HG03066 (cell line): Measurements from ENCODE around the gene VCAN.

Experiments
- ATAC-seq: cut with Tn5 transposase; IDR thresholded peaks from one replicate; pipeline ENCODE4 v1.9.1; 2021; ENCODE audit warnings: low read depth; ENCODE audit not compliant: unreplicated experiment

Gene VCAN

DNA sequence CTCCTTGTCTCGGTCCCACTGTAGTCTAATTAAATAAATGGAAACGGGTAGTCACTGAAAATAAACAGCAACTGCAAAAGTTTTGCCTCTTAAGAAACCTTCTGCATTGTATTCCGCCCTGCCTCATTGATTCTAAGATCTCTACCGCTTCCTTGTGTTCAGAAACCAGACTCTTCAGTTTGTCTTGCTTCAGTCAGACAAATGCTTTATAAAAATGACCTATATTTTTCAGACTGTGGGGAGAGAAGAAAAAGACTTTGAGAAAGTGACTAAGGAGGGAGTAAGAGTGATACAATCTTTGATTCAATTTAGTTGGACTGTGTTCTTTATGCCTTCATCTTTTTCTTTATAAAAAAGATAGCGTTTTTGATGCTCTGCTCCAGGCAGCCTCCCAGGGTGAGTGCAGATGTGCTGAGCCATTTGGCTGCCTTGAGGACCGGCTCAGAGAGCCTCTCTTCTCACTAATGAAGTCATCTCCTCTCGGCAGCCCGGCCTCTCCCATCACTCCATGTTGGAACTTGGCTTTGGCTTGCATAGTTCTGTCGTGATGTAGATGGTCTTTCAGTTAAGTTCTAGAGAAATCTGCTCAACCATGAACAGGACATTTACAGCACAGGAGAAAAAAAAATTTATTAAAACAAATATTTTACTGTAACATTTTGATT is 4.0 kb upstream of the VCAN start:
- no peak for ATAC-seq

DNA sequence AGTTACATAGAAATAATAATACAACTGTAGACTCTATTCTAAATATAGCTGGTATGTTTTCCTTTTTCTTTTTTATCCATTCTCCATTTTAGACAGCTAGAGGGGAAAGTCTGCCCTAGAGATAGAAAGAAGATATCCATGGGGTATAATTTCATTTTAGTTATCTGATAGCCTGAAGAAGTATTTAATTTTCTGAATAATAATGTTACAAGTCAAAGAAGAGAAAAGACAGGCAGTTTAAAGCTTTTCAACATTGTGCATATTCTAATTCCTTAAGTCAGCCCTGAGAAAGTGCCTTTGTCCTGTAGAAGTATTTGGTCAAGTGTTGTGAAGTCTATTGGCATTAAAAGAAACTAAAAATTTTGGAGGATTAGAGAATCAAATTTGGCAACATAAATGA is 2.5 kb upstream of the VCAN start:
- ATAC-seq: no peak

DNA sequence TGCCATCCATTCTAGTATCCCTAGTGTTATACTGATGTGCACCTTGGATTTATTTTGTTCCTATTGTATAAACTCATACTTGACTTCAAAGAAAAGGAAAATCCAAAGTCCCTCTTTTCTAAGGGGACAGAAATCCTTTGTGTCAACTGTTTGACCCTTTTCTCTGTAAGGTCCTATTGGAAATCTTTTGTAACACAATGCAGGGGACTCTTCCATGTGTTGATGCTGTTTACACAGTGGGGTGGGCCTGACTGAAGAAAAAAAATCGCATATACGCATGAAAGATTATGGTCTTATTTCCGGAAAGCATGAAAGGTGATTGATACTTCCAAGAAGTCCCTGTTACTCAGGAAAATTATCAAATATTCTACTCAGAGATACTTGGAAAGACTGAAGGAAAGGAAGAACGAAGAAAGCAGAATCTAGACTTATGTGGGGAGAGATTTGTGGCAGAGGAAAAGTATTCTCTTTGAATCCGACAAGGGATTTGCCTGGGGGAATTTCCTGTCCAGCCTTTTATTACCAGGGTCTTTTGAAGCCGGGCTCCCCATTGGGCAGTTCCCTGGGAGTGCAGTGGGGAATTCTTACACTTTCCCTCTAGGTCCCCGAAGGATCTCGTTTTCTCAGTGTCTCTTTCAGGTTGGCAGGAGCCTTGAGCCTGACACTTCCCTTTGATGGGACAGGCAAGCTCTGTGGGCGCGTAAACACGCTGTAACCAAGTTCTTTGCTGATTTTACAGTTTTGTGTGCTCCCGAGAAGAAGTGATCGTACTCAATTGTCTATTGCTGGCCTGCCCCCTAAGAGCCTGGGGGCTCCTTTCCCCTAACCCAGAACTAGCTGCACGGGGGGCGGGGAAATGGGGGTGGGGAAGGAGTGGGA is 779 bp upstream of the VCAN start:
- no peak for ATAC-seq

DNA sequence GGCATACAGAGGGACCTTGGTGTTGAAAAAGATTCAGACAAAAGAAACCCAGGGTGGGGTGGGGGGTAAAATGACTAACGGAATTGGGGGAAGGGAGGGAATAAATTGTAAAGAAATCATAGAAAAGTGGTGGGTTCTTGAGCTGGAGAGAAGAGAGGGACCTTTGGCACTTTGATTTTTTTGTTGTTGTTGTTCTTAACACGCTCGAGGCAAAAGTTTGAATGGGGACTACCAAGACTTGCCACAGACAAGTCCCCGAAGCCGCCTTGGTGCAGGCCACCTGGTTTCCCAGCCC is 616 bp downstream of the VCAN start:
- no peak for ATAC-seq

DNA sequence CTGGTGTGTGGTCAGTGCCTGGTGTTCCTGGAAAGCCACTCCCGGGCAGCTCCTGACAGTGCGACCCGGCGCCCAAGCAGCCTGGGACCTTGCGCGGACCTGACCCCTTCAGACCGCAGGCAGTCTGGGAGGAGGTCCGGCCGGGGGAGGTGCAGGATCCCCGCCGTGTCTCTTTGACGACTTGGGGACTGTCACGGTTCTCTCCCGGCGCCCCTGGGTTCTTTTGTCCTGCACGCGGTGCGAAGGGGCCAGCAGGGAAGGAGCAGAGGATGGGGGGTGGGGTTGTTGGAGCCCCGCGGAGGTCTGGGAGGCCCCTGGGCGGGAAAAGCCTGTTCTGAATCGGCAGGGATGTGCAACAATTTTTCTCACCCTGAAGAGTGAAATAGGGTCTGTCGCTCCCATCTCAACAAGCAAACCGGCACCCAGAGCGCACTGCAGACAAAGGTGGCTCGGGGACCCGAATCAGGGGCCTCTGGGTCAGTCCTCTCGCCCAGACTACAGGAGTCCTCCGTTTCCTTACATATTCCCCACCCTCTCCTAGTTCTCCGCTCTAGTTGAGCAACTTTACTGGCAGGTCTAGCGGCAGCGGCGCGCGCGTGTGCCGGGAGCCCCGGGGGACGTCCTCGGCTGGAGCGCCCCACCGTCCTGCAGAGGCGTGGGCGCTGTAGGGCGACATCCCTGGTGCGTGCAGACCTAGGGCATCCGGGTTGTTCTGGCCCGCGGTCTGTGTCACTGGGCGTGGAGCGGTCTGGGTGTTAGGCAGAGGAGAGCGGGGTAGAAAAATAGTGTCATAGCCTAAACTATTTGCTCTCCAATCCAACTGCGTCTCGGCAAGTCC is 1.2 kb downstream of the VCAN start:
- ATAC-seq: peak; percentile 32

DNA sequence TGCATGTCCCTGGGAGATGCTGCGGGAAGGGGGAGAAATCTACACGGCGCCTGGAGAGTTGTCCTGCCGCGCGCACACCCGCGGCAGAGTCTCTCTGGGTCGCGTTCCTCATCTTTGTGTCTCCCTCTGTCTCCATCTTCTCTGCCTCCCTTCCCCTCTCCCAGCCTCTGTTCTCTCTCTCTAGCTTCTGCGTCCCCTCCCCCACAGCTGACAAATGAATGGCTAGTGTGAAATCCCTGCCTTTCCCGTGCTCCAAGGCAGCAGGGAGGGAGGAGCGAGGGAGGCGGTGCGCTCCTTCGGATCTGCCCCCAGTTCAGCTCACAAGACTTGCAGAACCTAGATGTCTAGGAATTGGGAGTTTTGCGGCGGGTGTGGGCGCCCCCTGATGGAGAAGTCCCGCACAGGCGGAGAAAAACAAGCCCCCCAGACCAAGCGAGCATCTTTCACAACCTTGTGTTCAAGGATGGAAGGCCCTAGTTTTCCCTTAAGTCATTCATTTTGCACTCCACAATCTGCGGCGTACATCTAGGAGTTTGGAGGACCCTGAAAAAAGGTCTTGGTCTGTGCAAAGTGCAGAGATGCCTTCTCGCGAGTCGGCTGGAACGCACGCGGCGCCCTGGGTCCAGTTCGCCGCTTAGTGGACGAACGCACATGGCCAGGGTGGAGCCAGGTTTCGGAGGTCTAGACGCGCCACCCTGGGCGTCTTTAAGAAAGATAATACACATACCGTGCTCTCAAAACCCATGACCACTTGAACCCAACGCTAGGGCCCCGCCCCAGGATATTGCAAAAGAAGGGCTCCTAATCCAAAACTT is 2.0 kb downstream of the VCAN start:
- ATAC-seq: peak; percentile 76

DNA sequence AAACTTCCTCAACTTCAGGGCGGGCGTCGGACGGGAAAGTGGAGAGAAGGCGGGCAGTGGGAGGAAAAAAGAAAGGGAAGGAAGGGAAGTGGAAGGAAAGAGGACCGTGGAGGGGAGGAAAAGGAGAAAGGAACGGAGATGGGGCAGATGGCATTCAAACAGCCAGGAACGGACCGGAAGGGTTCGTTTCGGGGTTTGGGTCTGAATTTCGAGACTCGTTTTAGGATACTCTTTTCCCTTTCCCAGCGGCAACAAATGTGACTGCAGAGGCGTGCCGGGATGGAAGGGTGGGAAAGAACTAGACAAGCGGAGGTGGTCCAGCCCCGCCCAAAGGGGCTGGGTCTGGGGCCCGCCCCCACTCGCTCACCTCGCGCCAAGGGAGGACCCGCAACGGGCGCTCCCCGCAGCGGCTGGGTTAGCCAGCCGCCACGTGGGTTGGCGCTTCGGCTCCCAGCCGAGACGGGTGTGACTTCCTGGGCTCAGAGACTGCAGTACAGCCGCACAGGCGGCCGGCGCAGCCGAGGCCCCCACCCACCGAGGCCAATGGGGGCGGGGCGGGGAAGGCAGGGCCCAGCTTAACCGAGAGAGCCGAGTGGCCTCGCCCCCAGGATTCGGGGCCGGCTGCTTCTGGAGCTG is 2.7 kb downstream of the VCAN start:
- ATAC-seq: peak; percentile 27

DNA sequence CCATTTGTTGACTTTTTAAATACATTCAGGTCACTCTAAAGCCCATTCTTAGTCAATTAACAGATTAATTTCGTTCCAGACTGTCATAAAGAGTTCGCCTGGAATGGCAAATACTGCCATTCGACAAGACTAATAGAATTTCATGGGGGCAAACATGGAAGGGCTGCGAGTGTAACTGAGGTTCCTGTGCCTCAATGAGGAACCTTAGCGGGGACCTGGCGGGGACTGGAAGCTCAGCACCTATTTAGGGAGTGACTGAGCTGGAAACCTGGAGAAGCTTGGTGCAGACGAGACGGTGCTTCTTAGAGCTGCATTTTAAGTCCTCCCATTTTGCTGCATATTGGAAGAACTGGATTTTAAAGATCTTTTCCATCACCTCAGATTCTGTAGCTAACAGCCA is 3.4 kb downstream of the VCAN start:
- ATAC-seq: no peak

DNA sequence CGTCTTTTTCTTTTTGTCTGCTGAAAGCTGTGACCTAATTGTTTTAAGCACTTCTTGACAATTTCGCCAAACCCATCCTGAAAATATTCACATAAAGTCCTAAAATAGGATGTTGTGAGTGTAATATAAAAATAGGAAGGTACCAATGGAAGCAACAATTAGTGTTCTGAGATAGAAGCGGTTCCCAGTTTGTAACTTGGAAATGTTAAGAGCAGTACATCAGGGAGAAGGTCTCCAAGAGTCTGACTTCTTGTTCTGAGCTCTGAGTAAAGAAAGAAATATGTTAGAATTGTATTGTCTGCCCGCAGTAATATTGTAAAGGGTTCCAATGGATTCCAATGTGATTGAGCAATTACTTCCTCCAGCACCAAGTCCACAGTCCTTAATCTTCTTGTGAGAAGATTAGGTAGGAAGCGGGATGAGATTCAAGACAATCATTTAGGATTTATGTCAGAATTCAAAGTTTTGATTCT is 3.9 kb downstream of the VCAN start:
- ATAC-seq: no peak

DNA sequence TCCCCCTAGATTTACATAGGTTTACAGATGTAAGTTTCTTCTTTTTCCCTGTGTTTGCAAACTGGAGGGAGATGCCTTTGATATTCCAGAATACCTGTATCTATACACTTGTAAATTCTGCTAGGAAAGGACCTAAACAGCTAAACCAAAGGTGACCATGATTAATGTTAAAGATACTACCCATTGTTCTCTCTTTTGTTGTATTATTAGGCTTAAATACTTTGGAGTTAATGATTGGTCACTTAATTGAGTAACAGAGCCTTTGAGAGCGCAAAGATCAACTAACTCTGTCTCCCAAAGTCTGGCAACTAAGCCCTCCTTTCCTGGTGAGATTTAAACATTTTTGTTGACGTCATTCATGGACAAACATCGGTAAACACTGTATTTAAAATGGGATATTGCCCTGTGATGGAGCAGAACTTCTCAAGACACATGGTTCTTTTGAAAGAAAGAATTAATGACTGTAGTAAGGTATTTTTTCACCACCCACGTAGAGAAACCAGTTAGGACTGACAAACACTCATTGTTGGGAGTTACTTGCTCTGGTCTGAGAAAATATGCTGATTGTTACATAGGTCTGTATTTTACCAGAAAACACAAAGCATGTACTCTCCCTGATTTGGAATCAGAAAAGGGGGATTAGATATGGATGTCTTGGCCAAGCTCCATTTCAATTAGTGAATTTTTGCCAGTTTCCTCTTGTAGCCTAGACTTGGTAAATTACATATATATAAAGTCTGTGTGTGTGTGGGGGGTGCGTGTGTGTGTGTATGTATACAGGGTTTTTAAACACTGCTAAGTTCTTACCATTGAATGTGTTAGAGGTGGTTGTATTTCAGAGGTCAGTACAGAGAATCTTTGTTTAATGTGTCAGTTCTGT is 4.6 kb downstream of the VCAN start:
- no peak for ATAC-seq

DNA sequence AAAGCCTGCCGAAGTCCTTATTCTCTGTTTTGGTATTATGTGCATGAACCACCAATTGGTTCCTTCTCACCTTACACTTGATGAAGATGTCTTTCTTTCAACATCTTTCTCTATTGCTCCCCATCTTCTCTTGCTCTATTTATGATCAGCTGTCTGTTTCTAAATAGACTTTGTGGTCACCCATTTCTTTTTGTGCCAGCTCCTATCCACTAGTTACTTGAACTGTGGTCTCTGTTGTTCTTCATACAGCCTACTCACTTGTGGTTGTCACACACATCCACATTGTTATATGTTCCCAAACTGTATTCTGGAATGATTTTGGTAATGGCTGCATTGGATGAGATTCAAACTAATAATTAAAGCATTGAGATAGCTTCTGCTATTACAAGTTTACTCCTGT is 11.4 kb downstream of the VCAN start:
- no peak for ATAC-seq

DNA sequence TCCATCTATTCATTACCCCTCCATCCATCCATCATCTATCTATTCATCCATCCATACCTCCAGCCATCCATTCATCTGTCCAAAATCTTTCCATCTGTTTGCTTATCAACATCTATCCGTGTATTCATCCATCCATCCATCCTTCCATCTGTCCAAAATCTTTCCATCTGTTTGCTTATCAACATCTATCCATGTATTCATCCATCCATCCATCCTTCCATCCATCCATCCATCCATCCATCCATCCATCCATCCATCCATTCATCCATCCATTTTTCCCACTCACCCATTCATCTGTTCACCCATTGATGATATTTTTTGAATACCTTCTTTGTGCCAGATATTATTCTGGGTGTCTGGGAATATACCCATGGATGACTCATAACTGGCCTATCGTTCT is 12.8 kb downstream of the VCAN start:
- ATAC-seq: no peak

DNA sequence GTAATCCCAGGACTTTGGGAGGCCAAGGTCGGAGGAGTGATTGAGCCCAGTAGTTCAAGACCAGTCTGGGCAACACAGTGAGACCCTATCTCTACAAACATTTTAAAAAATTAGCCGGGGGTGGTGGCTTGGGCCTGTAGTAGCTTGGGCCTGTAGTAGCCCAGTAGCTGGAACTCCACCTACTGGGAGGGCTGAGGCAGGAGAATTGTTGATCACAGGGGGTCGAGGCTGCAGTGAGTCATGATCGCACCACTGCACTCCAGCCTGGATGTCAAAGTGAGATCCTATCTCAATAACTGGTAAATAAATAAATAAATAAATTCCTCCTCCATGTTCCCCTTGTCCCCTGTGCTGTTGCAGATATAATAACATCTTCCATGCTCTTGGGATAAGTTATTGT is 14.3 kb downstream of the VCAN start:
- no peak for ATAC-seq

DNA sequence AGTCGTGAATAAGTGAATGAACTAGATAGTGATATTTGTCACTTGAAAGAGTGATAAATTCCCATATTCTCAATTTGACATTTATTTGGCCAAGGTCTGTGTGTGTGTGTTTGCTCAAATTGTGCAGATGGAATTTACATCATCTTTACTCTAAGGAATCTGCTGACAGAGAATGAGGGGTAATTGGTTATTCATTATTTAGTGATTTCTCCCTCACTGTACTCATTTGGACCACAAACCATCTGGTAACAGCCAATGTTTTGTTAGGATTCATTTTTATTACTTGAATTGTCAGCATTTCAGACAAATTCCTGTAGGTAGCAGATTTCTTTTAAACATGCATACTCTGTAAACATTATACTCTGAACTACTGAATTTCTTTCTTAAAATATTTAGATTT is 15.6 kb downstream of the VCAN start:
- ATAC-seq: no peak

DNA sequence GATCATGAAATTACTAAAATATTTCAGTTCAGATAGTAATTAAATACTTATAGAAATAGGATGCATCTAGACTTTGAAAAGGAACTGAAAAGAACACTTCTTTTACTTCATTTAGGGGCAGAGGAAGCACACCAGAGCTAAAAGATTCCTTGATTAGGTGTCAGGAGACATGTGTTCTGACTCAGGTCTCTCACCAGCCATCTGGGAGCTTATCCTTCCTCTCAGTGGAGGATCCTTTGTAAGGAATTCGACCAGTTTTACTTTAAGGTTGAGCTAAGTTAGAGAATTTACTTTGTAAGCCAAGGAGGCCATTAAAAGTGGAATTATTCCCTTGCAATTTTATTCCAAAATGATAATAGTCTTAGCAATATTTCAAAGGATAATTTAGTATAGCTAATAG is 16.7 kb downstream of the VCAN start:
- no peak for ATAC-seq

DNA sequence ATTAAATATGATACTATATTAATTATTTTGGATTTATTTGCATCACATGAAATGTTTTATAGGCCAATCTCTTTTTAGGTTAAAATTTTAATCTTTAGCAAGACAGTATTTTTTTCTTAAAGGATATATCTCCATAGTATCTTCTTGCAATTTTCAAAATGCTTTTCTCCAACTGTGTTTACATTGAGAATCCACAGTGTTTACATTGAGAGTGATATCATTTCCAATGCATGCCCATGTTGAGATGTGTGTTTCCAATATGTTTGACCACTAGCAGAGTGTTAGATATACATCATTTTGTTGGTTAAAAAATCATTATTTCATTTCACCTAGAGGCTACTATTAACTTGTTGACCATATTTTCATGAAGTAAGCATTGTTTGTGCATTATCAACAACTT is 17.3 kb downstream of the VCAN start:
- ATAC-seq: no peak

DNA sequence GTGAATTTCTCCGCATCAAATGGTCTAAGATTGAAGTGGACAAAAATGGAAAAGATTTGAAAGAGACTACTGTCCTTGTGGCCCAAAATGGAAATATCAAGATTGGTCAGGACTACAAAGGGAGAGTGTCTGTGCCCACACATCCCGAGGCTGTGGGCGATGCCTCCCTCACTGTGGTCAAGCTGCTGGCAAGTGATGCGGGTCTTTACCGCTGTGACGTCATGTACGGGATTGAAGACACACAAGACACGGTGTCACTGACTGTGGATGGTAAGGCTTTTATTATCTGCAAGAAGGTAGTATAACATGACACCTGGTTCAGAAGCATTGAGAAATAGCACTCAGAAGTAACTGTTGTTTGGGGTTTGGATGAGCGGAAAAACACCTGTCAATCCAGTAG is 18.7 kb downstream of the VCAN start:
- ATAC-seq: no peak

DNA sequence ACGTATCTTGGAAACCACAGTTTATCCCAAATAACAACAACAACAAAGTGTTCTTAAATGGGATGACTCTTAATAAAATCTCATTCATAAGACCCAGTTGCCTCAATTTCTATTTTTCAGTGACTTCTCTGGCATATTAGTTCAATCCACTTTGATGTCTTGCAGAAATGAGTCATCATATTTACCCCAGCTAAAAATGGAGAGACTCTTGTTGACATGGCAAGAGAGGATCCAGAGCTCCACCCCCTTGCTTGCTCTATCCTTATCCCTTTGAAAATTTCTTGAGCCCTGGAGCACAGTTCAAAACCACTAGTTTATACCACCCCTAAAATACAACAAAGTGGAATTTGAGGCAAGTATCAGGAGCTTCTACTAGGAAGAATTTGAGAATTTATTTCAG is 20.8 kb downstream of the VCAN start:
- no peak for ATAC-seq

DNA sequence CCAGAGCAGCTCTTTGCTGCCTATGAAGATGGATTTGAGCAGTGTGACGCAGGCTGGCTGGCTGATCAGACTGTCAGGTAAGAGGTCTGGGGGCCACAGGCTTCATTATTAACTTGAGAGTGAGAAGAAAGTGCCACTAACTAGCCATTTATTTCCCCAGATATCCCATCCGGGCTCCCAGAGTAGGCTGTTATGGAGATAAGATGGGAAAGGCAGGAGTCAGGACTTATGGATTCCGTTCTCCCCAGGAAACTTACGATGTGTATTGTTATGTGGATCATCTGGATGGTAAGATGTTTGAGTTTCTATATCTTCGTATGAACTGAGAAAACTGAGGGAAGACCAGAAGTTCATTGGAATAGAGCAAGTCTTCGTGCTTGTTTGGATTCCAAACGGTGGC is 22.1 kb downstream of the VCAN start:
- ATAC-seq: no peak
